T-helper 1 cell treated with Interleukin-12 subunit alpha and Interleukin-12 subunit beta and Interleukin-4 antibody, amounts not matched to agents 30 μg/mL and 1 μg/mL, for 36 hours (primary cell): ENCODE data around the gene ZDHHC8.

Experiments
- H3K27ac Mint-ChIP-seq: one replicate; pipeline ENCODE4 v1.8.0; 2021; ENCODE audit warnings: mild to moderate bottlenecking, mixed read lengths
- H3K27me3 Mint-ChIP-seq: one replicate; pipeline ENCODE4 v1.8.0; 2021; ENCODE audit warnings: low read depth, mixed read lengths
- H3K36me3 Mint-ChIP-seq: one replicate; pipeline ENCODE4 v1.8.0; 2021; ENCODE audit warnings: low read depth, mixed read lengths
- H3K4me1 Mint-ChIP-seq: one replicate; pipeline ENCODE4 v1.8.0; 2021; ENCODE audit warnings: low read depth, mixed read lengths
- H3K4me3 Mint-ChIP-seq: one replicate; pipeline ENCODE4 v1.8.0; 2021; ENCODE audit warnings: mild to moderate bottlenecking, moderate library complexity, mixed read lengths
- H3K9me3 Mint-ChIP-seq: one replicate; pipeline ENCODE4 v1.8.0; 2021; ENCODE audit warnings: mixed read lengths

ZDHHC8 gene

GRCh38 chr22:20194681-20195593 lies 63.3 kb downstream of the ZDHHC8 start:
- Mint-ChIP-seq H3K27me3 (no peaks in the 10 kb centered on the region), H3K4me3 (no peak overlapping the region), H3K36me3 (no peaks in the 10 kb centered on the region), H3K9me3 (no peaks in the 10 kb centered on the region), H3K4me1 (no peaks in the 10 kb centered on the region), H3K27ac (no peak overlapping the region)

GRCh38 chr22:20196094-20196842 lies 64.7 kb downstream of the ZDHHC8 start:
- H3K27me3 Mint-ChIP-seq: no peaks in the 10 kb centered on the region
- H3K9me3 Mint-ChIP-seq: no peaks in the 10 kb centered on the region
- H3K36me3 Mint-ChIP-seq: no peaks in the 10 kb centered on the region
- no peak overlapping the region for H3K4me3 Mint-ChIP-seq
- no peaks in the 10 kb centered on the region for H3K4me1 Mint-ChIP-seq
- no peak overlapping the region for H3K27ac Mint-ChIP-seq
